22Rv1 (cell line): ENCODE results near the gene HES5.

Source experiments
- ZFX ChIP-seq: fragments of 450-650 bp; IDR thresholded peaks from 2 replicates; pipeline ENCODE4 v1.6.1; 2017; ENCODE audit warnings: antibody characterized with exemption, borderline replicate concordance
- TF ChIP-seq, protein P1 (sequence below): fragments of 450-650 bp; IDR thresholded peaks from 2 replicates; pipeline ENCODE4 v1.5.1; 2017; ENCODE audit warnings: mild to moderate bottlenecking

DNA sequence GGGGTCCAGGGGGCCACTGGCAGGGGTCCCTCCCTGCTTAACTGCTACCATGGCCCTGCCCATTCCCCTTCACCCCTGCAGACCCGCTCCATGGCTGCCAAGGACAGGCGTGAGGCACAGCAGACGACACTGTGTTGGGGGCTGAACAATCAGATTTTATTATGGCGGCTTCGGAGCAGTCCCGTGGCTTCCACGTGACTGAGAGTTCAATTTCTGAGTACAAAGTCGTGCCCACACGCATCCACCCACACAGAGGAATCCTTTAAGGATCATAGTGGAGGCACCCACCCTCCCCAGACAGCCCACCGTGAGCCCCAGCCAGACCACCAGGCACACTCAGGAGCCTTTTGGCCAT, 1.5 kb downstream of the HES5 start:
- TF ChIP-seq, protein P1, sequence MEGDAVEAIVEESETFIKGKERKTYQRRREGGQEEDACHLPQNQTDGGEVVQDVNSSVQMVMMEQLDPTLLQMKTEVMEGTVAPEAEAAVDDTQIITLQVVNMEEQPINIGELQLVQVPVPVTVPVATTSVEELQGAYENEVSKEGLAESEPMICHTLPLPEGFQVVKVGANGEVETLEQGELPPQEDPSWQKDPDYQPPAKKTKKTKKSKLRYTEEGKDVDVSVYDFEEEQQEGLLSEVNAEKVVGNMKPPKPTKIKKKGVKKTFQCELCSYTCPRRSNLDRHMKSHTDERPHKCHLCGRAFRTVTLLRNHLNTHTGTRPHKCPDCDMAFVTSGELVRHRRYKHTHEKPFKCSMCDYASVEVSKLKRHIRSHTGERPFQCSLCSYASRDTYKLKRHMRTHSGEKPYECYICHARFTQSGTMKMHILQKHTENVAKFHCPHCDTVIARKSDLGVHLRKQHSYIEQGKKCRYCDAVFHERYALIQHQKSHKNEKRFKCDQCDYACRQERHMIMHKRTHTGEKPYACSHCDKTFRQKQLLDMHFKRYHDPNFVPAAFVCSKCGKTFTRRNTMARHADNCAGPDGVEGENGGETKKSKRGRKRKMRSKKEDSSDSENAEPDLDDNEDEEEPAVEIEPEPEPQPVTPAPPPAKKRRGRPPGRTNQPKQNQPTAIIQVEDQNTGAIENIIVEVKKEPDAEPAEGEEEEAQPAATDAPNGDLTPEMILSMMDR, result no peak
- TF ChIP-seq ZFX, result no peak
